ENCODE measurements around the gene SEMA5B.

Gene SEMA5B

DNA sequence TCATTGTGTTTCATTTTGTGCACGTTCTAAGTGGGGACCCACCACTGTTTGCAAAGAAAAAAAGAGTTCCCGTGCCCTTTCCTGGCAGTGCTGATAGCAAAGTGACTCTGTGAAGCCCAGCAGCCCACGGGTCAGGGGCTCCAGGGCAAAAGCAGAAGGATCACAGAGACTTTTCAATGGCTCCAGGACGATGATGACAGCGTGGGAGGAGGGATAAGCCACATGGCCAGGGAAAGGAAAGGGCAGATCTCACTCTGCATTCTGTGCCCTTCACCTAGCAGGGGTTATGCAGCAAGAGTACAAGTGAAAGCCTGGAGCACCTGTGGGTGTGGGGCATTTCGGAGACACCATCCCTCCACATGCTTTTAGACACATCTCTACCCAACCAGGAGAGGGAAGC is 35.4 kb downstream of the SEMA5B start:
- Histone ChIP-seq H3K23ac (ENCODE audit: low read depth, low read length, poor library complexity) (no peak overlapping the region), H3K27ac (replicated peaks; ENCODE audit: low read length) (no peak overlapping the region), H2AFZ (ENCODE audit: low read length) (no peak overlapping the region), H2BK5ac (ENCODE audit: low read length) (no peak overlapping the region), H3K4ac (ENCODE audit: low read length) (no peak overlapping the region), H2BK12ac (ENCODE audit: low read length) (no peak overlapping the region), H3K4me3 (ENCODE audit: low read length in 2 of 2) (no peak overlapping the region), H3K9ac (ENCODE audit: low read depth, low read length, poor library complexity) (no peak overlapping the region), H2AK5ac (ENCODE audit: low read depth, low read length) (peak overlapping the region; percentile 68), H4K91ac (ENCODE audit: low read depth, low read length, poor library complexity) (no peak overlapping the region), H3K14ac (ENCODE audit: low read length) (peak overlapping the region; percentile 11), H2BK120ac (ENCODE audit: low read depth, low read length) (no peak overlapping the region), H3K4me1 (ENCODE audit: control insufficient read depth in 2 of 2, insufficient read depth in 1 of 2, low read depth in 1 of 2, low read length in 2 of 2) (peaks cover 42 to 58% of the 10 kb centered on the region in 2 donors), H3K9me3 (replicated peaks in 1 of 2; ENCODE audit: control insufficient read depth in 2 of 2, insufficient read depth in 1 of 2, low read depth in 1 of 2, low read length in 2 of 2) (peaks cover 0 to 2% of the 10 kb centered on the region in 2 donors), H2BK15ac (ENCODE audit: low read length) (no peak overlapping the region), H3K27me3 (ENCODE audit: control insufficient read depth in 3 of 3, insufficient read depth in 3 of 3, low read depth in 1 of 3, low read length in 3 of 3) (no peaks in the 10 kb centered on the region), H3K4me2 (ENCODE audit: insufficient read depth, low read length, poor library complexity, severe bottlenecking) (no peak overlapping the region), H4K8ac (ENCODE audit: low read depth, low read length) (no peak overlapping the region), H3K18ac (ENCODE audit: low read length) (peak overlapping the region; percentile 39), H3K79me1 (ENCODE audit: low read depth, low read length) (peaks cover 3% of the 10 kb centered on the region), H3K36me3 (replicated peaks in 1 of 2; ENCODE audit: control insufficient read depth in 2 of 2, insufficient read depth in 2 of 2, low read length in 2 of 2) (peaks cover 0 to 85% of the 10 kb centered on the region in 2 donors)
- no CpG with 5 or more reads among the region's 6 CpGs for WGBS, 2 donors (ENCODE audit: extremely low coverage in 2 of 2, insufficient read length in 2 of 2, insufficient replicate concordance in 1 of 2)
- DNase-seq (ENCODE audit: low spot score), result no peak

DNA sequence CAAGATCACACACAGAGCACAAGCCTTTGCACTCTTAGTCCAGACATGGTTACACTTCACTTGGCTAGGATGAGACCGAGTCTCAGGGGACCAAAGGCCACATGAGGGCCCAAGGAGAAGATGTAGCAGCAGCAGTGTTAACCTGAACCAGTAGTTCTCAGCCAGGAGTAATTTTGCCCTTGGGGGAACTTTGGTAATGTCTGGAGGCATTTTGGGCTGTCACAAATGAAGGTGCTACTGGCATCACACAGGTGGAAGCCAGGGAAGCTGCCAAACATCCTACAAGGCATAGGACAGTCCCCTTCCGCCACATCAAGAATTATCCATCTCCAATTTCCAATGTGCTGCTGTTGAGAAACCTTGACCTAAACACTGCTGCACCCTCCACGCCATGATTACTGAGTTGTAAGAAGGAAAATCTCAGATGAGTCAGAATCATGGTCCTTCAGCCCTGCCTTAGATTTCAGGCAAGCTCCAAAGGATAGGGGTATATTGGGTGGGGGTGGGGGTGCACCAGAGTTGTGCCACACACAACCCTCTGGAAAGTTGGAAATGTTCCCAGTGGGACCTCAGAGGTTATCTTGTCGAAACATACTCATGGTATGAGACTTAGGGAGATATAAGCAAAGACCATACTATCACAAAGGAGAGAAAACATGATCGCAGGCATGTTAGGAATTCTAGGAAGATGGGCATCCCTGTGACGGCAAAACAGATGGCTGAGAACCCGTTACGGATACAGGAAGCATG is 36.2 kb downstream of the SEMA5B start:
- Histone ChIP-seq H3K27me3 (ENCODE audit: control insufficient read depth in 3 of 3, insufficient read depth in 3 of 3, low read depth in 1 of 3, low read length in 3 of 3) (no peaks in the 10 kb centered on the region), H2AFZ (ENCODE audit: low read length) (no peak overlapping the region), H3K36me3 (replicated peaks in 1 of 2; ENCODE audit: control insufficient read depth in 2 of 2, insufficient read depth in 2 of 2, low read length in 2 of 2) (peaks cover 0 to 78% of the 10 kb centered on the region in 2 donors), H4K8ac (ENCODE audit: low read depth, low read length) (no peak overlapping the region), H3K27ac (replicated peaks; ENCODE audit: low read length) (no peak overlapping the region), H4K91ac (ENCODE audit: low read depth, low read length, poor library complexity) (no peak overlapping the region), H3K23ac (ENCODE audit: low read depth, low read length, poor library complexity) (no peak overlapping the region), H2BK5ac (ENCODE audit: low read length) (no peak overlapping the region), H3K79me1 (ENCODE audit: low read depth, low read length) (peaks cover 3% of the 10 kb centered on the region), H2BK15ac (ENCODE audit: low read length) (no peak overlapping the region), H3K4me1 (ENCODE audit: control insufficient read depth in 2 of 2, insufficient read depth in 1 of 2, low read depth in 1 of 2, low read length in 2 of 2) (peaks cover 47 to 59% of the 10 kb centered on the region in 2 donors), H2BK120ac (ENCODE audit: low read depth, low read length) (no peak overlapping the region), H3K18ac (ENCODE audit: low read length) (no peak overlapping the region), H2AK5ac (ENCODE audit: low read depth, low read length) (no peak overlapping the region), H3K4ac (ENCODE audit: low read length) (no peak overlapping the region), H3K14ac (ENCODE audit: low read length) (no peak overlapping the region), H3K9ac (ENCODE audit: low read depth, low read length, poor library complexity) (no peak overlapping the region), H3K9me3 (replicated peaks in 1 of 2; ENCODE audit: control insufficient read depth in 2 of 2, insufficient read depth in 1 of 2, low read depth in 1 of 2, low read length in 2 of 2) (peaks cover 0 to 2% of the 10 kb centered on the region in 2 donors), H2BK12ac (ENCODE audit: low read length) (no peak overlapping the region), H3K4me3 (ENCODE audit: low read length in 2 of 2) (no peak overlapping the region), H3K4me2 (ENCODE audit: insufficient read depth, low read length, poor library complexity, severe bottlenecking) (no peak overlapping the region)
- WGBS, 2 donors (ENCODE audit: extremely low coverage in 2 of 2, insufficient read length in 2 of 2, insufficient replicate concordance in 1 of 2), result no CpG with 5 or more reads among the region's 8 CpGs
- no peak for DNase-seq (ENCODE audit: low spot score)

DNA sequence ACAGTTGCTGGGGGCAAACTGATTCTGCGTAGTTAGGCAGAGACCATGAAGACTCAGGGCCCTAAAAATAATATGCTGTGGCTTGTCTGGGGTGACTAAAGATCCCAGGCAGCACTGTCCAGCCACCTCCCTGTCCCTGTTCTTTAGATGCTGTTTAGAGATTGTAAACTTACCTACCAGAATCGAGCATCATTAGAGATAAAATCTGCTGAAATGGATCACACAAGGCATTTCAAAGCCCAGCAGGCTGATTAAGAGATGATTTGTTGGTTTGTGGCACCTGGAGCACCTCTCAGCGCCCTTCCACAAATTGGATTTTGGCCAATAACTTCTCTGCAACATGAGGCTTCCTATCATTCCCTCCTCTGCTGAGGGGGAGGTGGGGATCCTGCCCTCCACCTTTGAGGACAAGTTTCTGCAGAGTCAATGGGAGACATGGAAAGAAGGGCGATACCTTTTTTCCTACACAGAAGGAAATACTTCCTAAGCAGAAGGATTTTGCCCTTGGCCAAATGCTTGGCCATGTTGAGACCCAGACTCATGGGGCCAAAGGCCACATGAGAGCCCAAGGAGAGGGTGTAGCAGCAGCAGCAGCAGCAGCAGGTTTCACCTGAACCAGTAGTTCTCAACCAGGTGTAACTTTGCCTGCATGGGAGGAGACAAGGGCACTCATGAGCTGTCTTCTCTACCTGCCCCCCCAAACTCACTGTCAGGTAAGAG is 37.5 kb downstream of the SEMA5B start:
- Histone ChIP-seq H4K91ac (ENCODE audit: low read depth, low read length, poor library complexity) (no peak overlapping the region), H3K36me3 (replicated peaks in 1 of 2; ENCODE audit: control insufficient read depth in 2 of 2, insufficient read depth in 2 of 2, low read length in 2 of 2) (peaks cover 0 to 68% of the 10 kb centered on the region in 2 donors), H2BK120ac (ENCODE audit: low read depth, low read length) (no peak overlapping the region), H3K18ac (ENCODE audit: low read length) (no peak overlapping the region), H2AFZ (ENCODE audit: low read length) (no peak overlapping the region), H3K9me3 (replicated peaks in 1 of 2; ENCODE audit: control insufficient read depth in 2 of 2, insufficient read depth in 1 of 2, low read depth in 1 of 2, low read length in 2 of 2) (peaks cover 0 to 2% of the 10 kb centered on the region in 2 donors), H3K27ac (replicated peaks; ENCODE audit: low read length) (no peak overlapping the region), H4K8ac (ENCODE audit: low read depth, low read length) (no peak overlapping the region), H3K14ac (ENCODE audit: low read length) (no peak overlapping the region), H2BK5ac (ENCODE audit: low read length) (no peak overlapping the region), H3K4me2 (ENCODE audit: insufficient read depth, low read length, poor library complexity, severe bottlenecking) (no peak overlapping the region), H3K79me1 (ENCODE audit: low read depth, low read length) (peaks cover 3% of the 10 kb centered on the region), H2BK12ac (ENCODE audit: low read length) (peak overlapping the region; percentile 5), H3K4me1 (ENCODE audit: control insufficient read depth in 2 of 2, insufficient read depth in 1 of 2, low read depth in 1 of 2, low read length in 2 of 2) (peaks cover 48 to 72% of the 10 kb centered on the region in 2 donors), H3K27me3 (ENCODE audit: control insufficient read depth in 3 of 3, insufficient read depth in 3 of 3, low read depth in 1 of 3, low read length in 3 of 3) (no peaks in the 10 kb centered on the region), H2AK5ac (ENCODE audit: low read depth, low read length) (no peak overlapping the region), H3K9ac (ENCODE audit: low read depth, low read length, poor library complexity) (no peak overlapping the region), H3K23ac (ENCODE audit: low read depth, low read length, poor library complexity) (no peak overlapping the region), H3K4me3 (ENCODE audit: low read length in 2 of 2) (no peak overlapping the region), H2BK15ac (ENCODE audit: low read length) (no peak overlapping the region), H3K4ac (ENCODE audit: low read length) (no peak overlapping the region)
- no CpG with 5 or more reads among the region's 4 CpGs for WGBS, 2 donors (ENCODE audit: extremely low coverage in 2 of 2, insufficient read length in 2 of 2, insufficient replicate concordance in 1 of 2)
- DNase-seq (ENCODE audit: low spot score), result no peak

DNA sequence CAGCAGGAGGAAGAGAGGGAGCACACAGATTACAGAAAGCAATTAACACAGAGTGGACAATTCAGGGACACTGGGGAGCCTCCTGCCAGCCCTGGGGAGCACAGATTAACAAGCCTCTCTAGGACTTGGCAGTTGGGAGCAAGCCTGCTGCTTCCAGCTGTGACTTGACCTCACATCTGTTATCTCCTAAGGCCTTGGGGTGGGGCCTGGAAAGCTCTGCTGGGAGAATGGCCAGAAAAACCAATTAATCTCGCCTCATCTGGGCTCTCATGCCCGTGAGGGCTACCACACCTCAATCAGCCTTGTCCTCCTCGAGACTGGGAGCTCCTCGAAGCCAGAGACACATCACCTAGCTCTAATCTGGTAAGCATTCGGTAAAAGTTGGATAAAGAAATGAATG is 39.1 kb downstream of the SEMA5B start:
- no peak overlapping the region for H3K4me2 ChIP-seq (ENCODE audit: insufficient read depth, low read length, poor library complexity, severe bottlenecking)
- no peak overlapping the region for H2BK120ac ChIP-seq (ENCODE audit: low read depth, low read length)
- peak overlapping the region; percentile 34 for H3K18ac ChIP-seq (ENCODE audit: low read length)
- H3K9ac ChIP-seq (ENCODE audit: low read depth, low read length, poor library complexity), result no peak overlapping the region
- H3K4me3 ChIP-seq (ENCODE audit: low read length in 2 of 2), result no peak overlapping the region
- no peak overlapping the region for H3K23ac ChIP-seq (ENCODE audit: low read depth, low read length, poor library complexity)
- no peak overlapping the region for H3K14ac ChIP-seq (ENCODE audit: low read length)
- WGBS, 2 donors (ENCODE audit: extremely low coverage in 2 of 2, insufficient read length in 2 of 2, insufficient replicate concordance in 1 of 2), result no CpG with 5 or more reads among the region's 5 CpGs
- no peak overlapping the region for H2AK5ac ChIP-seq (ENCODE audit: low read depth, low read length)
- H3K36me3 ChIP-seq (replicated peaks in 1 of 2; ENCODE audit: control insufficient read depth in 2 of 2, insufficient read depth in 2 of 2, low read length in 2 of 2), result peaks cover 0 to 69% of the 10 kb centered on the region in 2 donors
- H3K27me3 ChIP-seq (ENCODE audit: control insufficient read depth in 3 of 3, insufficient read depth in 3 of 3, low read depth in 1 of 3, low read length in 3 of 3), result no peaks in the 10 kb centered on the region
- peaks cover 3% of the 10 kb centered on the region for H3K79me1 ChIP-seq (ENCODE audit: low read depth, low read length)
- peaks cover 0 to 2% of the 10 kb centered on the region in 2 donors for H3K9me3 ChIP-seq (replicated peaks in 1 of 2; ENCODE audit: control insufficient read depth in 2 of 2, insufficient read depth in 1 of 2, low read depth in 1 of 2, low read length in 2 of 2)
- H2BK5ac ChIP-seq (ENCODE audit: low read length), result no peak overlapping the region
- H4K8ac ChIP-seq (ENCODE audit: low read depth, low read length), result no peak overlapping the region
- no peak overlapping the region for H2BK15ac ChIP-seq (ENCODE audit: low read length)
- no peak for DNase-seq (ENCODE audit: low spot score)
- no peak overlapping the region for H4K91ac ChIP-seq (ENCODE audit: low read depth, low read length, poor library complexity)
- H2AFZ ChIP-seq (ENCODE audit: low read length), result no peak overlapping the region
- no peak overlapping the region for H3K27ac ChIP-seq (replicated peaks; ENCODE audit: low read length)
- no peak overlapping the region for H3K4ac ChIP-seq (ENCODE audit: low read length)
- peaks cover 50 to 69% of the 10 kb centered on the region in 2 donors for H3K4me1 ChIP-seq (ENCODE audit: control insufficient read depth in 2 of 2, insufficient read depth in 1 of 2, low read depth in 1 of 2, low read length in 2 of 2)
- no peak overlapping the region for H2BK12ac ChIP-seq (ENCODE audit: low read length)

Data from neuronal stem cell (in vitro differentiated cells).